Activated CD4-positive, alpha-beta T cell treated with anti-CD3 and anti-CD28 coated beads, Interleukin-2, amount 50 U/mL, for 16 hours (primary cell): ENCODE data around the gene KLHL25.
"Not testable (repeated sequence)": the region's sequence is repeated elsewhere in the genome, so short reads cannot be mapped to it uniquely, and the experiment has no call there.

Experiments
- DNase-seq: peaks from one replicate; pipeline ENCODE4 v3.0.0-alpha.2; 2020

KLHL25 gene

GRCh38 chr15:85794598-85795336, at the start of gene KLHL25:
TSS of gene KLHL25 (minus strand) at chr15:85794925. CDS start at chr15:85769810, 25,115 bp downstream.
- peak; percentile 95 for DNase-seq

GRCh38 chr15:85840802-85841152, 46.1 kb upstream of the KLHL25 start:
- DNase-seq: no peak

GRCh38 chr15:85840079-85840801, 45.5 kb upstream of the KLHL25 start:
- peak; percentile 82 for DNase-seq

- DNase-seq: no peak
These were observed 44.9 kb upstream of the KLHL25 start for GRCh38 chr15:85839643-85840042.

- no peak for DNase-seq
These were observed 43.9 kb upstream of the KLHL25 start for GRCh38 chr15:85838655-85839054.

- DNase-seq: no peak
These were observed 43.2 kb upstream of the KLHL25 start for GRCh38 chr15:85837881-85838280.

- DNase-seq: no peak
These were observed 42.3 kb upstream of the KLHL25 start for GRCh38 chr15:85837011-85837433.

- DNase-seq: no peak
These were observed 39.9 kb upstream of the KLHL25 start for GRCh38 chr15:85834651-85835050.

- no peak for DNase-seq
These were observed 37.7 kb upstream of the KLHL25 start for GRCh38 chr15:85832394-85832793.

GRCh38 chr15:85831415-85832113, 36.8 kb upstream of the KLHL25 start:
- DNase-seq: peak; percentile 12

GRCh38 chr15:85829754-85830153, 35.0 kb upstream of the KLHL25 start:
- not testable (repeated sequence) for DNase-seq

GRCh38 chr15:85828874-85829273, 34.1 kb upstream of the KLHL25 start:
- no peak for DNase-seq

- no peak for DNase-seq
These were observed 33.4 kb upstream of the KLHL25 start for GRCh38 chr15:85828126-85828525.

- no peak for DNase-seq
These were observed 32.2 kb upstream of the KLHL25 start for GRCh38 chr15:85826756-85827515.

GRCh38 chr15:85825719-85826118, 31.0 kb upstream of the KLHL25 start:
- no peak for DNase-seq

- no peak for DNase-seq
These were observed 30.4 kb upstream of the KLHL25 start for GRCh38 chr15:85825118-85825517.

GRCh38 chr15:85821545-85821944, 26.8 kb upstream of the KLHL25 start:
- no peak for DNase-seq

- DNase-seq: no peak
These were observed 25.2 kb upstream of the KLHL25 start for GRCh38 chr15:85819938-85820337.

- no peak for DNase-seq
These were observed 18.5 kb upstream of the KLHL25 start for GRCh38 chr15:85813234-85813633.

GRCh38 chr15:85810075-85810474, 15.3 kb upstream of the KLHL25 start:
- DNase-seq: no peak

- no peak for DNase-seq
These were observed 10.7 kb upstream of the KLHL25 start for GRCh38 chr15:85805420-85805819.

GRCh38 chr15:85804481-85805170, 9.9 kb upstream of the KLHL25 start:
- no peak for DNase-seq
